ENCODE results near the gene FAIM2.

The FAIM2 gene

GRCh38 chr12:49941556-49942511 lies 38.1 kb upstream of the FAIM2 start:
- no peak for DNase-seq (ENCODE audit: low read depth, low spot score)
- H3K27ac ChIP-seq: no peak overlapping the region

- no peak overlapping the region for H3K27ac ChIP-seq
- DNase-seq (ENCODE audit: low read depth, low spot score): no peak
Observed at GRCh38 chr12:49939707-49940106, 36.0 kb upstream of the FAIM2 start.

- H3K27ac ChIP-seq: no peak overlapping the region
- DNase-seq (ENCODE audit: low read depth, low spot score): no peak
Observed at GRCh38 chr12:49939307-49939706, 35.6 kb upstream of the FAIM2 start.

- DNase-seq (ENCODE audit: low read depth, low spot score): peak; percentile 68
- peak overlapping the region; percentile 81 for H3K27ac ChIP-seq
Observed at GRCh38 chr12:49937639-49938300, 34.1 kb upstream of the FAIM2 start.

- H3K27ac ChIP-seq: peak overlapping the region; percentile 81
- peak; percentile 27 for DNase-seq (ENCODE audit: low read depth, low spot score)
Observed at GRCh38 chr12:49936925-49937324, 33.2 kb upstream of the FAIM2 start.

GRCh38 chr12:49934505-49934904 lies 30.8 kb upstream of the FAIM2 start:
- DNase-seq (ENCODE audit: low read depth, low spot score): no peak
- no peak overlapping the region for H3K27ac ChIP-seq

GRCh38 chr12:49933796-49934195 lies 30.1 kb upstream of the FAIM2 start:
- H3K27ac ChIP-seq: no peak overlapping the region
- no peak for DNase-seq (ENCODE audit: low read depth, low spot score)

GRCh38 chr12:49932533-49933130 lies 28.9 kb upstream of the FAIM2 start:
- H3K27ac ChIP-seq: no peak overlapping the region
- no peak for DNase-seq (ENCODE audit: low read depth, low spot score)

- H3K27ac ChIP-seq: no peak overlapping the region
- DNase-seq (ENCODE audit: low read depth, low spot score): no peak
Observed at GRCh38 chr12:49932023-49932422, 28.3 kb upstream of the FAIM2 start.

GRCh38 chr12:49930515-49931288 lies 27.0 kb upstream of the FAIM2 start:
- H3K27ac ChIP-seq: no peak overlapping the region
- no peak for DNase-seq (ENCODE audit: low read depth, low spot score)

- DNase-seq (ENCODE audit: low read depth, low spot score): no peak
- H3K27ac ChIP-seq: no peak overlapping the region
Observed at GRCh38 chr12:49929581-49929980, 25.9 kb upstream of the FAIM2 start.

GRCh38 chr12:49928471-49928870 lies 24.8 kb upstream of the FAIM2 start:
- no peak for DNase-seq (ENCODE audit: low read depth, low spot score)
- H3K27ac ChIP-seq: no peak overlapping the region

- H3K27ac ChIP-seq: no peak overlapping the region
- DNase-seq (ENCODE audit: low read depth, low spot score): no peak
Observed at GRCh38 chr12:49925433-49926204, 21.9 kb upstream of the FAIM2 start.

- DNase-seq (ENCODE audit: low read depth, low spot score): no peak
- no peak overlapping the region for H3K27ac ChIP-seq
Observed at GRCh38 chr12:49924628-49925246, 21.0 kb upstream of the FAIM2 start.

- H3K27ac ChIP-seq: no peak overlapping the region
- DNase-seq (ENCODE audit: low read depth, low spot score): no peak
Observed at GRCh38 chr12:49923880-49924556, 20.3 kb upstream of the FAIM2 start.

GRCh38 chr12:49923035-49923644 lies 19.4 kb upstream of the FAIM2 start:
- H3K27ac ChIP-seq: no peak overlapping the region
- DNase-seq (ENCODE audit: low read depth, low spot score): no peak

- H3K27ac ChIP-seq: no peak overlapping the region
- no peak for DNase-seq (ENCODE audit: low read depth, low spot score)
Observed at GRCh38 chr12:49922349-49923034, 18.8 kb upstream of the FAIM2 start.

GRCh38 chr12:49921936-49922335 lies 18.2 kb upstream of the FAIM2 start:
- no peak overlapping the region for H3K27ac ChIP-seq
- DNase-seq (ENCODE audit: low read depth, low spot score): no peak
